Measurements from ENCODE around the gene CDC37L1.

GRCh38 chr9:4684820-4685219 is 5.5 kb downstream of the CDC37L1 start:
- TF ChIP-seq POLR2AphosphoS5 (IDR thresholded peaks at IDR 0.05) (no peak), CTCF (IDR thresholded peaks at IDR 0.05) (no peak)
